ENCODE measurements around the gene CASD1.

CASD1 gene

GRCh38 chr7:94509264-94509886 is at the start of gene CASD1:
TSS of gene CASD1 (plus strand) at chr7:94509809. CDS start at chr7:94510085, 276 bp downstream.
- peak; percentile 57 for DNase-seq

GRCh38 chr7:94466516-94466915 is 43.1 kb upstream of the CASD1 start:
- no peak for DNase-seq

- no peak for DNase-seq
These were observed 38.0 kb upstream of the CASD1 start for GRCh38 chr7:94471604-94472003.

GRCh38 chr7:94472608-94473007 is 37.0 kb upstream of the CASD1 start:
- no peak for DNase-seq

GRCh38 chr7:94476251-94476840 is 33.3 kb upstream of the CASD1 start:
- no peak for DNase-seq

GRCh38 chr7:94477878-94478277 is 31.7 kb upstream of the CASD1 start:
- no peak for DNase-seq

GRCh38 chr7:94478648-94479214 is 30.9 kb upstream of the CASD1 start:
- DNase-seq: no peak

- DNase-seq: no peak
These were observed 28.3 kb upstream of the CASD1 start for GRCh38 chr7:94481279-94481678.

GRCh38 chr7:94482796-94483195 is 26.8 kb upstream of the CASD1 start:
- no peak for DNase-seq

- no peak for DNase-seq
These were observed 25.8 kb upstream of the CASD1 start for GRCh38 chr7:94483843-94484242.

- no peak for DNase-seq
These were observed 23.4 kb upstream of the CASD1 start for GRCh38 chr7:94486216-94486615.

- no peak for DNase-seq
These were observed 18.2 kb upstream of the CASD1 start for GRCh38 chr7:94491410-94491809.

- DNase-seq: no peak
These were observed 17.0 kb upstream of the CASD1 start for GRCh38 chr7:94492601-94493000.

GRCh38 chr7:94497874-94498670 is 11.5 kb upstream of the CASD1 start:
- no peak for DNase-seq

- no peak for DNase-seq
These were observed 10.7 kb upstream of the CASD1 start for GRCh38 chr7:94498918-94499317.

- DNase-seq: no peak
These were observed 2.1 kb upstream of the CASD1 start for GRCh38 chr7:94507462-94507861.

GRCh38 chr7:94507962-94508361 is 1.6 kb upstream of the CASD1 start:
- DNase-seq: no peak

- peak; percentile 61 for DNase-seq
These were observed 425 bp downstream of the CASD1 start for GRCh38 chr7:94509887-94510581.

GRCh38 chr7:94510582-94511496 is 1.2 kb downstream of the CASD1 start:
- no peak for DNase-seq

- no peak for DNase-seq
These were observed 2.1 kb downstream of the CASD1 start for GRCh38 chr7:94511718-94512117.

- no peak for DNase-seq
These were observed 3.3 kb downstream of the CASD1 start for GRCh38 chr7:94512735-94513564.
